Thyroid gland (tissue), 4 donors: ENCODE measurements around the gene RAI14. TPM values are rescaled to one million over a fixed set of nuclear protein-coding genes. Genes with fewer than 3 reads are reported as not detected.

Experiments
- DNase-seq, 2 donors: peaks; one replicate each; pipeline ENCODE4 v3.0.0-alpha.2; 2019
- H3K27ac ChIP-seq, 3 donors: fragments of 200-600 bp; sonication (generic); 1 replicate in 2 of 3; 2 replicates in 1 of 3; pipeline ENCODE4 v1.5.1; 2016 to 2019; ENCODE audit warnings: mild to moderate bottlenecking in 1 of 3, moderate library complexity in 1 of 3
- H3K27me3 ChIP-seq: fragments of 200-600 bp; sonication (generic); one replicate; pipeline ENCODE4 v1.5.1; 2019
- H3K36me3 ChIP-seq, 2 donors: fragments of 200-600 bp; sonication (generic); one replicate each; pipeline ENCODE4 v1.5.1; 2016 to 2019
- H3K4me1 ChIP-seq, 2 donors: fragments of 200-600 bp; sonication (generic); one replicate each; pipeline ENCODE4 v1.5.1; 2017 to 2019
- H3K4me3 ChIP-seq, 3 donors: fragments of 200-600 bp; sonication (generic); replicated peaks in 1 of 3; 1 replicate in 2 of 3; 2 replicates in 1 of 3; pipeline ENCODE4 v1.5.1; 2016; ENCODE audit warnings: mild to moderate bottlenecking in 1 of 3
- H3K9me3 ChIP-seq: fragments of 200-600 bp; sonication (generic); one replicate; pipeline ENCODE4 v1.5.1; 2017
- CTCF ChIP-seq, 6 experiments: fragments of 200-600 bp in 3 of 6; fragments of 450-650 bp in 3 of 6; sonication (generic) in 3 of 6; IDR thresholded peaks; one replicate each; pipeline ENCODE4 v1.5.1; 2016 to 2019; ENCODE audit warnings: antibody characterized with exemption in 6 of 6, mild to moderate bottlenecking in 2 of 6, inconsistent platforms in 1 of 6, moderate library complexity in 1 of 6
- POLR2A ChIP-seq, 2 donors: fragments of 450-650 bp; IDR thresholded peaks; one replicate each; pipeline ENCODE4 v1.6.1; 2017; ENCODE audit warnings: antibody characterized with exemption in 2 of 2, mild to moderate bottlenecking in 2 of 2, moderate library complexity in 1 of 2
- WGBS, 2 donors: methylation state at CpG; one replicate each; pipeline ENCODE4 v1.1.5; 2017; 5-methylcytosine and 5-hydroxymethylcytosine counted together
- intact Hi-C: fragments of 100-400 bp; cut with DNase I; formaldehyde crosslinking; loops from one replicate; pipeline ENCODE4 v1.15.1; 2023
- total RNA-seq, 4 donors: library from RNA; depleted of rRNA; stranded (reverse); fragments of >200 nt; gene quantifications; one replicate each; pipeline ENCODE4 v1.2.3, GENCODE V29; 2016

The RAI14 gene
- total RNA-seq, 4 donors from 2014 or later, result 16.9 to 23.5 (median 20.8) TPM

GRCh38 chr5:34657988-34658387, 1.9 kb downstream of the RAI14 start:
- H3K27ac ChIP-seq, result no peak overlapping the region
- 55 to 64% methylated on average over 4 of the region's 4 CpGs for WGBS, 2 donors
- intact Hi-C loops, result no loop called here
- DNase-seq, result no peak
- no peaks in the 10 kb centered on the region for H3K9me3 ChIP-seq
- peak overlapping the region in 1 of 3 donors; percentile 83 for H3K4me3 ChIP-seq
- TF ChIP-seq CTCF (IDR thresholded peaks at IDR 0.05) (no peak), POLR2A (IDR thresholded peaks at IDR 0.05) (no peak)
- no peaks in the 10 kb centered on the region for H3K27me3 ChIP-seq
- peaks cover 12 to 17% of the 10 kb centered on the region in 2 donors for H3K4me1 ChIP-seq
- H3K36me3 ChIP-seq, result no peaks in the 10 kb centered on the region

- Histone ChIP-seq H3K9me3 (no peaks in the 10 kb centered on the region), H3K36me3 (no peaks in the 10 kb centered on the region), H3K4me1 (peaks cover 10 to 17% of the 10 kb centered on the region in 2 donors), H3K27ac (no peak overlapping the region), H3K4me3 (no peak overlapping the region), H3K27me3 (no peaks in the 10 kb centered on the region)
- DNase-seq, result no peak
- intact Hi-C loops, result no loop called here
- no peak for TF ChIP-seq CTCF (IDR thresholded peaks at IDR 0.05)
- TF ChIP-seq POLR2A (IDR thresholded peaks at IDR 0.05), result no peak
- WGBS, 2 donors, result 93 to 95% methylated on average over 3 of the region's 3 CpGs
These were observed 3.0 kb downstream of the RAI14 start for GRCh38 chr5:34659168-34659567.

GRCh38 chr5:34660444-34660843, 4.3 kb downstream of the RAI14 start:
- TF ChIP-seq CTCF (IDR thresholded peaks at IDR 0.05) (no peak), POLR2A (IDR thresholded peaks at IDR 0.05) (peak in 1 of 2 donors; percentile 7)

GRCh38 chr5:34663771-34664496, 7.8 kb downstream of the RAI14 start:
- no peaks in the 10 kb centered on the region for H3K36me3 ChIP-seq
- H3K9me3 ChIP-seq, result no peaks in the 10 kb centered on the region
- no peak for DNase-seq
- TF ChIP-seq POLR2A (IDR thresholded peaks at IDR 0.05), result no peak
- no peak for TF ChIP-seq CTCF (IDR thresholded peaks at IDR 0.05)
- no peaks in the 10 kb centered on the region for H3K4me1 ChIP-seq
- H3K27ac ChIP-seq, result no peak overlapping the region
- H3K27me3 ChIP-seq, result no peaks in the 10 kb centered on the region
- no peak overlapping the region for H3K4me3 ChIP-seq
- intact Hi-C loops, result no loop called here
- 87 to 90% methylated on average over 7 of the region's 7 CpGs for WGBS, 2 donors

More at GRCh38 chr5:34660444-34660843, 4.3 kb downstream of the RAI14 start:
- WGBS, 2 donors, result 93 to 94% methylated on average over 4 of the region's 4 CpGs
- Histone ChIP-seq H3K4me1 (peaks cover 10 to 12% of the 10 kb centered on the region in 2 donors), H3K9me3 (no peaks in the 10 kb centered on the region), H3K27ac (no peak overlapping the region), H3K4me3 (no peak overlapping the region), H3K36me3 (no peaks in the 10 kb centered on the region), H3K27me3 (no peaks in the 10 kb centered on the region)
- no peak for DNase-seq
- intact Hi-C loops, result no loop called here

GRCh38 chr5:34666392-34667080, 10.4 kb downstream of the RAI14 start:
- Histone ChIP-seq H3K4me1 (peaks cover 3 to 8% of the 10 kb centered on the region in 2 donors), H3K4me3 (no peak overlapping the region), H3K36me3 (no peaks in the 10 kb centered on the region), H3K27ac (no peak overlapping the region), H3K9me3 (no peaks in the 10 kb centered on the region), H3K27me3 (no peaks in the 10 kb centered on the region)
- no peak for DNase-seq
- intact Hi-C loops, result no loop called here
- no peak for TF ChIP-seq POLR2A (IDR thresholded peaks at IDR 0.05)
- TF ChIP-seq CTCF (IDR thresholded peaks at IDR 0.05), result no peak
- WGBS, 2 donors, result 95 to 98% methylated on average over 8 of the region's 8 CpGs
